ENCODE measurements around the gene GSPT1. TPM values are rescaled to one million over a fixed set of nuclear protein-coding genes. Genes with fewer than 3 reads are reported as not detected.

Gene GSPT1
- total RNA-seq, 2 experiments from 2014 or later = 54.3 to 146 TPM

DNA sequence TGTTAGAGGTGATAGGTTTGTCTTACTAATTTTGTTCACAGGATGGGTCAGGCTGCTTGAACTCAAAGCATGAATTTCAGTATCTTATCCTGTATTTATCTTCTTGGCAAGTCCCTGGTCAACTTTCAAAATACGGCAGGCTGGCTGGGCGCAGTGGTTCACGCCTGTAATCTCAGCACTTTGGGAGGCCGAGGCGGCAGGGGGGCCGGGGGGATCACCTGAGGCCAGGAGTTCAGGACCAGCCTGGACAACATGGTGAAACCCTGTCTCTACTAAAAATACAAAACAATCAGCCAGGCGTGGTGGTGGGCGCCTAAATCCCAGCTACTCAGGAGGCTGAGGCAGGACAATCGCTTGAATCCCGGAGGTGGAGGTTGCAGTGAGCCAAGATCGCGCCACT is 39.5 kb downstream of the GSPT1 start:
- no peaks in the 10 kb centered on the region for H3K9me2 ChIP-seq (ENCODE audit: insufficient read depth, low read length)
- H2AFZ ChIP-seq (ENCODE audit: low read length) = no peak overlapping the region
- no peak for DNase-seq (ENCODE audit: low spot score)
- H3K4me3 ChIP-seq (ENCODE audit: low read depth, low read length, poor library complexity, severe bottlenecking) = no peak overlapping the region
- no peak overlapping the region for H3K4me2 ChIP-seq (ENCODE audit: low read length)
- H3K4me1 ChIP-seq (ENCODE audit: insufficient read depth, low read length, poor library complexity, severe bottlenecking) = no peaks in the 10 kb centered on the region
- intact Hi-C loops (cut with micrococcal nuclease; ENCODE audit: unreplicated experiment) = no loop called here
- no TSS peak for BruUV-seq (replicated peaks)
- no peaks in the 10 kb centered on the region for H3K79me2 ChIP-seq (ENCODE audit: insufficient read depth, low read depth, low read length)
- H3K27ac ChIP-seq (ENCODE audit: low read depth, low read length, poor library complexity, severe bottlenecking) = no peak overlapping the region
- no peak for TF ChIP-seq EZH2phosphoT487 (IDR thresholded peaks at IDR 0.05; ENCODE audit: borderline replicate concordance, low read depth, low read length)
- TF ChIP-seq, protein P1, sequence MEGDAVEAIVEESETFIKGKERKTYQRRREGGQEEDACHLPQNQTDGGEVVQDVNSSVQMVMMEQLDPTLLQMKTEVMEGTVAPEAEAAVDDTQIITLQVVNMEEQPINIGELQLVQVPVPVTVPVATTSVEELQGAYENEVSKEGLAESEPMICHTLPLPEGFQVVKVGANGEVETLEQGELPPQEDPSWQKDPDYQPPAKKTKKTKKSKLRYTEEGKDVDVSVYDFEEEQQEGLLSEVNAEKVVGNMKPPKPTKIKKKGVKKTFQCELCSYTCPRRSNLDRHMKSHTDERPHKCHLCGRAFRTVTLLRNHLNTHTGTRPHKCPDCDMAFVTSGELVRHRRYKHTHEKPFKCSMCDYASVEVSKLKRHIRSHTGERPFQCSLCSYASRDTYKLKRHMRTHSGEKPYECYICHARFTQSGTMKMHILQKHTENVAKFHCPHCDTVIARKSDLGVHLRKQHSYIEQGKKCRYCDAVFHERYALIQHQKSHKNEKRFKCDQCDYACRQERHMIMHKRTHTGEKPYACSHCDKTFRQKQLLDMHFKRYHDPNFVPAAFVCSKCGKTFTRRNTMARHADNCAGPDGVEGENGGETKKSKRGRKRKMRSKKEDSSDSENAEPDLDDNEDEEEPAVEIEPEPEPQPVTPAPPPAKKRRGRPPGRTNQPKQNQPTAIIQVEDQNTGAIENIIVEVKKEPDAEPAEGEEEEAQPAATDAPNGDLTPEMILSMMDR (conservative IDR thresholded peaks at IDR 0.05; ENCODE audit: low read length) = no peak
- no peaks in the 10 kb centered on the region for H4K20me1 ChIP-seq (ENCODE audit: insufficient read depth, low read length)
- peaks cover 93% of the 10 kb centered on the region for H3K36me3 ChIP-seq (ENCODE audit: insufficient read depth, low read length)
- ChIA-PET CTCF (ENCODE audit: unreplicated experiment) (no interaction called here), POLR2A (interaction anchor here (1.0 kb wide), 1 partner anchor 9 kb away, joined by 4 read pairs; no protein-coding TSS in a partner anchor)
- H3K9me3 ChIP-seq (ENCODE audit: low read length) = no peaks in the 10 kb centered on the region

DNA sequence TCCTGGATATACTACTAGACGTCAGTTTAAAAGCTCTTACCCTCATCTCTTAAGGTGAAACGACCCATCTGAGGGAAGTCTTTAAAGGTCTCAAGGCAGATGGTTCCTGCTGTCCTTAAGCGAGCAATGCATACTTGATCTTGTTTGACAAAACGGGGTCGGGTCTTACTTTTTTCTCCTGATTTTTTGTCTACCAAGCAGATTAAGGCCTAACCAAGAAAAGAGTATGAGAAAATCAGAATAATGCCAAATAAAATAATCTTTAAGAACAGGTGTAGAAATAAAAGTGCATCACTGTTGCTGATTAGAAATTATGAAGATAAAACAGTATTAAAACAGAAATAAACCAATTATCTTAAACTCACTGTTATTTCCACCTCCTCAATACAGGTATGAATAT is 40.0 kb downstream of the GSPT1 start:
- no peaks in the 10 kb centered on the region for H3K9me3 ChIP-seq (ENCODE audit: low read length)
- no peaks in the 10 kb centered on the region for H3K9me2 ChIP-seq (ENCODE audit: insufficient read depth, low read length)
- H3K4me1 ChIP-seq (ENCODE audit: insufficient read depth, low read length, poor library complexity, severe bottlenecking) = no peaks in the 10 kb centered on the region
- H2AFZ ChIP-seq (ENCODE audit: low read length) = no peak overlapping the region
- no peak overlapping the region for H3K27ac ChIP-seq (ENCODE audit: low read depth, low read length, poor library complexity, severe bottlenecking)
- peaks cover 93% of the 10 kb centered on the region for H3K36me3 ChIP-seq (ENCODE audit: insufficient read depth, low read length)
- DNase-seq (ENCODE audit: low spot score) = no peak
- H3K4me2 ChIP-seq (ENCODE audit: low read length) = no peak overlapping the region
- no peak overlapping the region for H3K4me3 ChIP-seq (ENCODE audit: low read depth, low read length, poor library complexity, severe bottlenecking)
- no peaks in the 10 kb centered on the region for H4K20me1 ChIP-seq (ENCODE audit: insufficient read depth, low read length)
- POLR2A ChIA-PET = no interaction called here
- intact Hi-C loops (cut with micrococcal nuclease; ENCODE audit: unreplicated experiment) = no loop called here
- BruUV-seq (replicated peaks) = no TSS peak
- no peak for TF ChIP-seq EZH2phosphoT487 (IDR thresholded peaks at IDR 0.05; ENCODE audit: borderline replicate concordance, low read depth, low read length)
- TF ChIP-seq, protein P1 (conservative IDR thresholded peaks at IDR 0.05; ENCODE audit: low read length) = no peak
- no peaks in the 10 kb centered on the region for H3K79me2 ChIP-seq (ENCODE audit: insufficient read depth, low read depth, low read length)
- CTCF ChIA-PET (ENCODE audit: unreplicated experiment) = no interaction called here

DNA sequence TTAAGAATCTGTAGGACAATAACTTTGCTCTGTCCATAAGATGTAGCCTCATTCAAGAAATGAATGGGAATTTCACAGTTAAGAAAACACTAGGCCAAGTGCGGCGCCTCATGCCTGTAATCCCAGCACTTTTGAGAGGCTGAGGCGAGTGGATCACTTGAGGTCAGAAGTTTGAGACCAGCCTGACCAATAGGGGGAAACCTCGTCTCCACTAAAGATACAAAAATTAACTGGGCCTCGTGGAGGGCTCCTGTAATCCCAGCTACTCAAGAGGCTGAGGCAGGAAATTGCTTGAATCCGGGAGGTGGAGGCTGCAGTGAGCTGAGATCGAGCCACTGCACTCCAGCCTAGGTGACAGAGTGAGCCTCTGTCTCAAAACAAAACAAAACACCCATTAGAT is 44.6 kb downstream of the GSPT1 start:
- BruUV-seq (replicated peaks) = no TSS peak
- Histone ChIP-seq H3K27ac (ENCODE audit: low read depth, low read length, poor library complexity, severe bottlenecking) (no peak overlapping the region), H3K4me3 (ENCODE audit: low read depth, low read length, poor library complexity, severe bottlenecking) (no peak overlapping the region), H2AFZ (ENCODE audit: low read length) (no peak overlapping the region), H3K36me3 (ENCODE audit: insufficient read depth, low read length) (peaks cover 87% of the 10 kb centered on the region), H3K9me2 (ENCODE audit: insufficient read depth, low read length) (no peaks in the 10 kb centered on the region), H3K9me3 (ENCODE audit: low read length) (no peaks in the 10 kb centered on the region), H3K4me1 (ENCODE audit: insufficient read depth, low read length, poor library complexity, severe bottlenecking) (no peaks in the 10 kb centered on the region), H4K20me1 (ENCODE audit: insufficient read depth, low read length) (no peaks in the 10 kb centered on the region), H3K79me2 (ENCODE audit: insufficient read depth, low read depth, low read length) (no peaks in the 10 kb centered on the region), H3K4me2 (ENCODE audit: low read length) (no peak overlapping the region)
- TF ChIP-seq EZH2phosphoT487 (IDR thresholded peaks at IDR 0.05; ENCODE audit: borderline replicate concordance, low read depth, low read length) = no peak
- TF ChIP-seq, protein P1 (conservative IDR thresholded peaks at IDR 0.05; ENCODE audit: low read length) = peak; percentile 65
- no peak for DNase-seq (ENCODE audit: low spot score)
- POLR2A ChIA-PET = no interaction called here
- CTCF ChIA-PET (ENCODE audit: unreplicated experiment) = no interaction called here
- intact Hi-C loops (cut with micrococcal nuclease; ENCODE audit: unreplicated experiment) = loop anchor here (2.0 to 5.0 kb wide), 2 partner anchors 24 to 196 kb away; no protein-coding TSS in a partner anchor
